HepG2 (cell line): Measurements from ENCODE around the gene BANP. TPM values are rescaled to one million over a fixed set of nuclear protein-coding genes. Genes with fewer than 3 reads are reported as not detected.

ENCODE experiments used
- ATAC-seq: fragments of 200-7000 bp; cut with Tn5 transposase; 3 replicates; pipeline ENCODE4 v1.9.1; 2020; ENCODE audit warnings: mild to moderate bottlenecking, moderate library complexity
- BruUV-seq: library from RNA; stranded (reverse); fragments of 400-500 nt; replicated peaks from 2 replicates; lab custom pipeline; 2021; lab: Mats Ljungman, UMichigan
- CTCF ChIA-PET: fragments of 300-600 bp; formaldehyde crosslinking; extraction: SDS; loops from one replicate; lab custom pipeline; 2021; ENCODE audit warnings: low total read pairs, inconsistent platforms, low intra/inter-chr PET ratio; lab: Yijun Ruan, JAX
- POLR2A ChIA-PET: fragments of 350-600 bp; sonication (Branson Sonifier 250); formaldehyde crosslinking; loops from one replicate; lab custom pipeline; 2020; ENCODE audit warnings: antibody characterized with exemption, inconsistent platforms; lab: Yijun Ruan, JAX
- DNase-seq: peaks from one replicate; pipeline ENCODE4 v3.0.0-alpha.2; 2015; ENCODE audit warnings: low spot score
- FAIRE-seq: peaks from 3 replicates; lab custom pipeline; 2011; peaks lifted over from hg19 to GRCh38; lab: Jason Lieb, UNC
- H2AFZ ChIP-seq: one replicate; pipeline ENCODE4 v1.6.1; 2011; ENCODE audit warnings: low read length, inconsistent platforms
- H3K27ac ChIP-seq: fragments of 300-600 bp; 3 replicates; pipeline ENCODE4 v1.8.0; 2011; ENCODE audit warnings: mixed run types, mild to moderate bottlenecking, mixed read lengths, low read length, inconsistent platforms; ENCODE audit not compliant: insufficient read depth; ENCODE audit errors: extremely low read length
- H3K27me3 ChIP-seq, 2 experiments: fragments of 200-600 bp in 1 of 2; 2 replicates in 1 of 2; 3 replicates in 1 of 2; pipeline versions ENCODE4 v1.6.0 to v1.8.0; 2011; ENCODE audit warnings: low read length in 2 of 2, mild to moderate bottlenecking in 2 of 2, moderate library complexity in 2 of 2, inconsistent platforms in 1 of 2; ENCODE audit not compliant: insufficient read depth in 2 of 2, control insufficient read depth in 1 of 2
- H3K36me3 ChIP-seq, 2 experiments: fragments of 200-600 bp in 1 of 2; replicated peaks in 1 of 2; 2 replicates in 1 of 2; 3 replicates in 1 of 2; pipeline versions ENCODE4 v1.5.1 to v1.8.0; 2011; ENCODE audit warnings: low read length in 2 of 2, inconsistent platforms in 1 of 2; ENCODE audit not compliant: insufficient read depth in 2 of 2, control insufficient read depth in 1 of 2
- H3K4me1 ChIP-seq: 2 replicates; pipeline ENCODE4 v1.5.1; 2012; ENCODE audit warnings: low read length, inconsistent platforms; ENCODE audit not compliant: insufficient read depth
- H3K4me2 ChIP-seq: 2 replicates; pipeline ENCODE4 v1.6.0; 2011; ENCODE audit warnings: low read depth, low read length, inconsistent platforms
- H3K4me3 ChIP-seq, 3 experiments: fragments of 200-600 bp in 1 of 3; sonication (generic), shearing (Covaris generic) in 1 of 3; replicated peaks in 1 of 3; 2 replicates each; pipeline ENCODE4 v1.5.1; 2011 to 2016; ENCODE audit warnings: low read length in 3 of 3, inconsistent platforms in 2 of 3, low read depth in 2 of 3, mild to moderate bottlenecking in 2 of 3, control low read depth in 1 of 3, mixed read lengths in 1 of 3; ENCODE audit not compliant: insufficient read depth in 1 of 3
- H3K79me2 ChIP-seq: one replicate; pipeline ENCODE4 v1.6.1; 2011; ENCODE audit warnings: low read length, inconsistent platforms; ENCODE audit not compliant: insufficient read depth
- H3K9ac ChIP-seq: 2 replicates; pipeline ENCODE4 v1.6.0; 2011; ENCODE audit warnings: mild to moderate bottlenecking, low read depth, low read length, inconsistent platforms; ENCODE audit not compliant: insufficient read depth
- H3K9me3 ChIP-seq: 2 replicates; pipeline ENCODE4 v1.5.1; 2012; ENCODE audit warnings: mild to moderate bottlenecking, low read length
- H4K20me1 ChIP-seq: 2 replicates; pipeline ENCODE4 v1.6.0; 2011; ENCODE audit warnings: inconsistent platforms, mild to moderate bottlenecking, low read length, moderate library complexity; ENCODE audit not compliant: insufficient read depth
- BORCS8-MEF2B ChIP-seq: sonication (generic); formaldehyde crosslinking; IDR thresholded peaks from 2 replicates; pipeline ENCODE4 v1.8.0; 2022; ENCODE audit warnings: mild to moderate bottlenecking, missing genetic modification reagents
- HOXA5 ChIP-seq: sonication (generic); formaldehyde crosslinking; IDR thresholded peaks from 2 replicates; pipeline ENCODE4 v1.4.0; 2020; ENCODE audit warnings: missing genetic modification reagents
- IKZF4 ChIP-seq: sonication (generic); formaldehyde crosslinking; IDR thresholded peaks from 2 replicates; pipeline ENCODE4 v1.5.1; 2020; ENCODE audit warnings: borderline replicate concordance, mild to moderate bottlenecking, low read depth, missing genetic modification reagents; ENCODE audit errors: not compliant biosample characterization
- MAFG ChIP-seq: sonication (generic); formaldehyde crosslinking; IDR thresholded peaks from 2 replicates; pipeline ENCODE4 v1.5.1; 2020; ENCODE audit warnings: mild to moderate bottlenecking, missing genetic modification reagents
- MTF1 ChIP-seq: sonication (generic); formaldehyde crosslinking; IDR thresholded peaks from 2 replicates; pipeline ENCODE4 v1.5.0; 2020; ENCODE audit warnings: missing genetic modification reagents
- POLR2G ChIP-seq: fragments of 200-400 bp; formaldehyde crosslinking; IDR thresholded peaks from 2 replicates; pipeline ENCODE4 v1.6.1; 2018; ENCODE audit warnings: mild to moderate bottlenecking, low read depth, low read length, moderate library complexity
- RARA ChIP-seq: IDR thresholded peaks from 2 replicates; pipeline ENCODE4 v1.6.1; 2016; ENCODE audit warnings: missing genetic modification reagents, missing compliant biosample characterization
- RXRB ChIP-seq: IDR thresholded peaks from 2 replicates; pipeline ENCODE4 v1.6.1; 2016; ENCODE audit warnings: borderline replicate concordance, missing genetic modification reagents, missing compliant biosample characterization
- TARDBP ChIP-seq: sonication (generic); formaldehyde crosslinking; IDR thresholded peaks from 2 replicates; pipeline ENCODE4 v1.8.0; 2022; ENCODE audit warnings: mild to moderate bottlenecking, missing genetic modification reagents
- THYN1 ChIP-seq: sonication (generic); formaldehyde crosslinking; IDR thresholded peaks from 2 replicates; pipeline ENCODE4 v1.8.1; 2023; ENCODE audit warnings: low read depth, mild to moderate bottlenecking, moderate library complexity, missing genetic modification reagents, borderline replicate concordance
- ZNF274 ChIP-seq: sonication (generic); formaldehyde crosslinking; IDR thresholded peaks from 2 replicates; pipeline ENCODE4 v1.5.1; 2020; ENCODE audit warnings: mild to moderate bottlenecking, missing genetic modification reagents
- ZNF468 ChIP-seq: sonication (generic); formaldehyde crosslinking; IDR thresholded peaks from 2 replicates; pipeline ENCODE4 v1.8.0; 2022; ENCODE audit warnings: mild to moderate bottlenecking, moderate library complexity, missing genetic modification reagents
- ZNF704 ChIP-seq: sonication (generic); formaldehyde crosslinking; IDR thresholded peaks from 2 replicates; pipeline ENCODE4 v1.8.1; 2023; ENCODE audit warnings: mild to moderate bottlenecking, inconsistent platforms, moderate library complexity, missing genetic modification reagents, borderline replicate concordance
- ZNF850 ChIP-seq: sonication (generic); formaldehyde crosslinking; conservative IDR thresholded peaks from 2 replicates; pipeline ENCODE4 v1.9.0; 2021; ENCODE audit warnings: mild to moderate bottlenecking, missing genetic modification reagents
- ZSCAN31 ChIP-seq: sonication (generic); formaldehyde crosslinking; IDR thresholded peaks from 2 replicates; pipeline ENCODE4 v1.5.0; 2020; ENCODE audit warnings: low read depth, mild to moderate bottlenecking, missing genetic modification reagents
- WGBS: methylation state at CpG from one replicate; pipeline ENCODE4 v1.1.6; 2017; ENCODE audit warnings: low lambda C conversion rate; 5-methylcytosine and 5-hydroxymethylcytosine counted together
- in situ Hi-C: cut with HindIII; loops from 2 replicates; pipeline ENCODE4 v1.10.0; 2017; ENCODE audit warnings: low pct_unique_long_range_greater_than_20kb; ENCODE audit not compliant: extremely low pct_ligation_motif_present
- intact Hi-C: fragments of 100-400 bp; cut with micrococcal nuclease; formaldehyde crosslinking; loops from one replicate; pipeline ENCODE4 v1.10.0; 2022; ENCODE audit not compliant: unreplicated experiment
- polyA plus RNA-seq, 8 experiments: library from polyadenylated mRNA; depleted of rRNA in 3 of 8; stranded (reverse) in 7 of 8; unstranded in 1 of 8; fragments of >200 nt; fragmentation: Illumina TruSeq in 4 of 8; extraction: Trizol in 4 of 8; gene quantifications; 2 replicates each; pipeline versions ENCODE4 v1.2.1 to v1.2.3, GENCODE V29; 2011 to 2016; ENCODE audit warnings: low read depth in 4 of 8, missing spikeins in 1 of 8, mixed read lengths in 1 of 8; ENCODE audit not compliant: insufficient read depth in 1 of 8
- total RNA-seq, 5 experiments: library from RNA; depleted of rRNA; stranded (reverse); fragments of >200 nt; fragmentation: Illumina TruSeq; extraction: Trizol; gene quantifications; 2 replicates each; pipeline ENCODE4 v1.2.3, GENCODE V29; 2016; ENCODE audit warnings: low read depth in 1 of 5
- TF ChIP-seq, protein P1 (sequence below): sonication (generic); formaldehyde crosslinking; IDR thresholded peaks from 2 replicates; pipeline ENCODE4 v1.4.0; 2020; ENCODE audit warnings: missing genetic modification reagents, borderline replicate concordance
- TF ChIP-seq, protein P2 (sequence below): fragments of 450-650 bp; IDR thresholded peaks from 2 replicates; pipeline ENCODE4 v1.6.1; 2016

Gene BANP
- total and polyA plus RNA-seq, 2 of the 13 experiments (the other 11 are each of a cell fraction or from before 2014, with no cell fraction given) = 20.2 to 23.8 TPM

- TF ChIP-seq, protein P1, sequence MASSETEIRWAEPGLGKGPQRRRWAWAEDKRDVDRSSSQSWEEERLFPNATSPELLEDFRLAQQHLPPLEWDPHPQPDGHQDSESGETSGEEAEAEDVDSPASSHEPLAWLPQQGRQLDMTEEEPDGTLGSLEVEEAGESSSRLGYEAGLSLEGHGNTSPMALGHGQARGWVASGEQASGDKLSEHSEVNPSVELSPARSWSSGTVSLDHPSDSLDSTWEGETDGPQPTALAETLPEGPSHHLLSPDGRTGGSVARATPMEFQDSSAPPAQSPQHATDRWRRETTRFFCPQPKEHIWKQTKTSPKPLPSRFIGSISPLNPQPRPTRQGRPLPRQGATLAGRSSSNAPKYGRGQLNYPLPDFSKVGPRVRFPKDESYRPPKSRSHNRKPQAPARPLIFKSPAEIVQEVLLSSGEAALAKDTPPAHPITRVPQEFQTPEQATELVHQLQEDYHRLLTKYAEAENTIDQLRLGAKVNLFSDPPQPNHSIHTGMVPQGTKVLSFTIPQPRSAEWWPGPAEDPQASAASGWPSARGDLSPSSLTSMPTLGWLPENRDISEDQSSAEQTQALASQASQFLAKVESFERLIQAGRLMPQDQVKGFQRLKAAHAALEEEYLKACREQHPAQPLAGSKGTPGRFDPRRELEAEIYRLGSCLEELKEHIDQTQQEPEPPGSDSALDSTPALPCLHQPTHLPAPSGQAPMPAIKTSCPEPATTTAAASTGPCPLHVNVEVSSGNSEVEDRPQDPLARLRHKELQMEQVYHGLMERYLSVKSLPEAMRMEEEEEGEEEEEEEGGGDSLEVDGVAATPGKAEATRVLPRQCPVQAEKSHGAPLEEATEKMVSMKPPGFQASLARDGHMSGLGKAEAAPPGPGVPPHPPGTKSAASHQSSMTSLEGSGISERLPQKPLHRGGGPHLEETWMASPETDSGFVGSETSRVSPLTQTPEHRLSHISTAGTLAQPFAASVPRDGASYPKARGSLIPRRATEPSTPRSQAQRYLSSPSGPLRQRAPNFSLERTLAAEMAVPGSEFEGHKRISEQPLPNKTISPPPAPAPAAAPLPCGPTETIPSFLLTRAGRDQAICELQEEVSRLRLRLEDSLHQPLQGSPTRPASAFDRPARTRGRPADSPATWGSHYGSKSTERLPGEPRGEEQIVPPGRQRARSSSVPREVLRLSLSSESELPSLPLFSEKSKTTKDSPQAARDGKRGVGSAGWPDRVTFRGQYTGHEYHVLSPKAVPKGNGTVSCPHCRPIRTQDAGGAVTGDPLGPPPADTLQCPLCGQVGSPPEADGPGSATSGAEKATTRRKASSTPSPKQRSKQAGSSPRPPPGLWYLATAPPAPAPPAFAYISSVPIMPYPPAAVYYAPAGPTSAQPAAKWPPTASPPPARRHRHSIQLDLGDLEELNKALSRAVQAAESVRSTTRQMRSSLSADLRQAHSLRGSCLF (CRISPR knock-in tag) = no peak
- TF ChIP-seq THYN1 (CRISPR knock-in tag) (no peak), POLR2G (no peak), ZNF850 (CRISPR knock-in tag) (no peak), ZNF704 (CRISPR knock-in tag) (no peak)
These were observed 59.8 kb downstream of the BANP start (continued) for GRCh38 chr16:88010968-88011483.

DNA sequence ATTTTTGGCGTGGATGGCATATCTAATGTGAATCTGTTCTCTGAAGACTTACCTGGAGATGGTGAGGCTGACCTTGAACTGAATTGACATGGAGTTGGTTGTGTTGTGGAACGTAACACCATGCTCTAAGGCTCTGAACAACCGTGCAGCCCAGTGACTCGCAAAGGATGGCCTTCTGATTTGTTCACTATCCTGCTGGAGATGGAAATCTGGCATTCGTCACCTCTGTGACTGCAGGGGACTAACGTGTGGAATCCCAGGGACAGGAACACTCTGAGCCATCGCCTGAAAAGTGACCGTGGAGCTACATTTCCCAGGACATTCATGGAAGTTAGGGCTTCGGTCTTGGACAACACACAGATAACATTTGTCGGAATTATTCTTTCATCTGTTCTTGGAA is 61.1 kb downstream of the BANP start:
- H3K4me2 ChIP-seq = no peak overlapping the region
- H3K9ac ChIP-seq = no peak overlapping the region
- ChIA-PET CTCF (no interaction called here), POLR2A (no interaction called here)
- ATAC-seq = no peak
- H4K20me1 ChIP-seq = no peaks in the 10 kb centered on the region
- no peaks in the 10 kb centered on the region for H3K9me3 ChIP-seq
- no TSS peak for BruUV-seq
- DNase-seq = no peak
- no peak overlapping the region for H2AFZ ChIP-seq
- intact Hi-C loops = no loop called here
- H3K27ac ChIP-seq = no peak overlapping the region
- FAIRE-seq = no peak
- H3K4me3 ChIP-seq = no peak overlapping the region
- 92% methylated on average over 10 of the region's 10 CpGs for WGBS
- no peaks in the 10 kb centered on the region for H3K79me2 ChIP-seq
- peaks cover 7 to 32% of the 10 kb centered on the region in 2 experiments for H3K36me3 ChIP-seq
- H3K27me3 ChIP-seq = no peaks in the 10 kb centered on the region
- peaks cover 19% of the 10 kb centered on the region for H3K4me1 ChIP-seq
- in situ Hi-C loops = no loop called here
- TF ChIP-seq MAFG (CRISPR knock-in tag) = no peak
- TF ChIP-seq IKZF4 = no peak
- TF ChIP-seq, protein P2, sequence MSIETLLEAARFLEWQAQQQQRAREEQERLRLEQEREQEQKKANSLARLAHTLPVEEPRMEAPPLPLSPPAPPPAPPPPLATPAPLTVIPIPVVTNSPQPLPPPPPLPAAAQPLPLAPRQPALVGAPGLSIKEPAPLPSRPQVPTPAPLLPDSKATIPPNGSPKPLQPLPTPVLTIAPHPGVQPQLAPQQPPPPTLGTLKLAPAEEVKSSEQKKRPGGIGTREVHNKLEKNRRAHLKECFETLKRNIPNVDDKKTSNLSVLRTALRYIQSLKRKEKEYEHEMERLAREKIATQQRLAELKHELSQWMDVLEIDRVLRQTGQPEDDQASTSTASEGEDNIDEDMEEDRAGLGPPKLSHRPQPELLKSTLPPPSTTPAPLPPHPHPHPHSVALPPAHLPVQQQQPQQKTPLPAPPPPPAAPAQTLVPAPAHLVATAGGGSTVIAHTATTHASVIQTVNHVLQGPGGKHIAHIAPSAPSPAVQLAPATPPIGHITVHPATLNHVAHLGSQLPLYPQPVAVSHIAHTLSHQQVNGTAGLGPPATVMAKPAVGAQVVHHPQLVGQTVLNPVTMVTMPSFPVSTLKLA = no peak
- TF ChIP-seq TARDBP (CRISPR knock-in tag) = no peak
- TF ChIP-seq RARA (CRISPR knock-in tag) = no peak
- no peak for TF ChIP-seq HOXA5 (CRISPR knock-in tag)
- no peak for TF ChIP-seq MTF1 (CRISPR knock-in tag)
- TF ChIP-seq ZNF274 = no peak
- TF ChIP-seq ZSCAN31 (CRISPR knock-in tag) = no peak
- TF ChIP-seq RXRB (CRISPR knock-in tag) = no peak
- TF ChIP-seq ZNF468 (CRISPR knock-in tag) = no peak
- TF ChIP-seq BORCS8-MEF2B (CRISPR knock-in tag) = no peak
